ENCODE results near the gene ATP5MC2.
"Not testable (repeated sequence)": the region's sequence is repeated elsewhere in the genome, so short reads cannot be mapped to it uniquely, and the experiment has no call there.

The ATP5MC2 gene

DNA sequence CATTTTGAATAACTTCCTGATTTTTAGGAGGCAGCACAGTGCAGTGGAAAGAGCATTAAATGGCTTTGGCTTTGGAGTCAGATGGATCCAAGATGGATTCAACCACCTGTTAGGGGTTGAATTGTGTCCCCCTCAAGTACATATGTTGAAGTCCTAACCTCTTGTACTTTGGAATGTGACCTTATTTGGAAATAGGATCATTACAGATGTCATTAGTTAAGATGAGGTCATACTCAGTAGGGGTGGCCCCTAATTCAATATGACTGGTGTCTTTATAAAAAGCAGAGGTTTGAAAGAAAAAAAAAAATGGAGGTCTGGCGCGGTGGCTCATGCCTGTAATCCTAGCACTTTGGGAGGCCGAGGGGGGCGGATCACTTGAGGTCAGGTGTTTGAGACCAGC lies 18.8 kb downstream of the ATP5MC2 start:
- H3K9me3 ChIP-seq (ENCODE audit: severe bottlenecking), result no peaks in the 10 kb centered on the region

GRCh38 chr12:53653595-53653994 lies 22.3 kb downstream of the ATP5MC2 start:
- no peak overlapping the region for H3K27ac ChIP-seq
- TF ChIP-seq, protein P1, sequence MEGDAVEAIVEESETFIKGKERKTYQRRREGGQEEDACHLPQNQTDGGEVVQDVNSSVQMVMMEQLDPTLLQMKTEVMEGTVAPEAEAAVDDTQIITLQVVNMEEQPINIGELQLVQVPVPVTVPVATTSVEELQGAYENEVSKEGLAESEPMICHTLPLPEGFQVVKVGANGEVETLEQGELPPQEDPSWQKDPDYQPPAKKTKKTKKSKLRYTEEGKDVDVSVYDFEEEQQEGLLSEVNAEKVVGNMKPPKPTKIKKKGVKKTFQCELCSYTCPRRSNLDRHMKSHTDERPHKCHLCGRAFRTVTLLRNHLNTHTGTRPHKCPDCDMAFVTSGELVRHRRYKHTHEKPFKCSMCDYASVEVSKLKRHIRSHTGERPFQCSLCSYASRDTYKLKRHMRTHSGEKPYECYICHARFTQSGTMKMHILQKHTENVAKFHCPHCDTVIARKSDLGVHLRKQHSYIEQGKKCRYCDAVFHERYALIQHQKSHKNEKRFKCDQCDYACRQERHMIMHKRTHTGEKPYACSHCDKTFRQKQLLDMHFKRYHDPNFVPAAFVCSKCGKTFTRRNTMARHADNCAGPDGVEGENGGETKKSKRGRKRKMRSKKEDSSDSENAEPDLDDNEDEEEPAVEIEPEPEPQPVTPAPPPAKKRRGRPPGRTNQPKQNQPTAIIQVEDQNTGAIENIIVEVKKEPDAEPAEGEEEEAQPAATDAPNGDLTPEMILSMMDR (IDR thresholded peaks at IDR 0.05; ENCODE audit: low read depth, low read length), result no peak
- H3K36me3 ChIP-seq, result no peaks in the 10 kb centered on the region; the same call in 1 of the 2 replicates
- no peaks in the 10 kb centered on the region for H3K9me3 ChIP-seq (ENCODE audit: severe bottlenecking)
- H3K4me3 ChIP-seq (ENCODE audit: low read depth, low read length), result no peak overlapping the region
- H3K27me3 ChIP-seq (ENCODE audit: insufficient read depth, low read depth, severe bottlenecking), result no peaks in the 10 kb centered on the region
- no peak for DNase-seq

More for the DNA sequence above, 18.8 kb downstream of the ATP5MC2 start:
- TF ChIP-seq, protein P1 (IDR thresholded peaks at IDR 0.05; ENCODE audit: low read depth, low read length), result no peak
- no peak overlapping the region for H3K27ac ChIP-seq
- H3K36me3 ChIP-seq, result peaks cover 1% of the 10 kb centered on the region; the same call in 1 of the 2 replicates
- H3K4me3 ChIP-seq (ENCODE audit: low read depth, low read length), result no peak overlapping the region
- H3K27me3 ChIP-seq (ENCODE audit: insufficient read depth, low read depth, severe bottlenecking), result no peaks in the 10 kb centered on the region
- DNase-seq, result no peak

DNA sequence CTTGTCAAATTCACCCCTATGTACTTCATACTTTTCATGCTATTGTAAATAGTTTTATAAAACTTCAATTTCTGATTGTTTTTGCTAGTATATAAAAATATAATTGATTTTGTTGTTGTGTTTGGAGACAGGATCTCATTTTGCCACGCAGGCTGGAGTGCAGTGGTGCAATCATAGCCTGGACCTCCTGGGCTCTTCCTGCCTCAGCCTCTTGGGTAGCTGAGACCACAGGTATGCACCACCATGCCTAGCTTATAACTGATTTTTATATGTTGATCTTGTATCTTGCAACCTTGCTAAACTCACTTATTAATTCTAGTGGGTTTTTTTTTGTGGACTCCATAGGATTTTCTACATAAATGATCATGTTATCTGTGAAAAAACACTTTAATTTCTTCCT lies 23.5 kb downstream of the ATP5MC2 start:
- no peak for DNase-seq
- H3K27ac ChIP-seq, result no peak overlapping the region
- no peaks in the 10 kb centered on the region for H3K36me3 ChIP-seq
- TF ChIP-seq, protein P1 (IDR thresholded peaks at IDR 0.05; ENCODE audit: low read depth, low read length), result no peak
- H3K4me3 ChIP-seq (ENCODE audit: low read depth, low read length), result no peak overlapping the region
- H3K9me3 ChIP-seq (ENCODE audit: severe bottlenecking), result no peaks in the 10 kb centered on the region
- no peaks in the 10 kb centered on the region for H3K27me3 ChIP-seq (ENCODE audit: insufficient read depth, low read depth, severe bottlenecking)

DNA sequence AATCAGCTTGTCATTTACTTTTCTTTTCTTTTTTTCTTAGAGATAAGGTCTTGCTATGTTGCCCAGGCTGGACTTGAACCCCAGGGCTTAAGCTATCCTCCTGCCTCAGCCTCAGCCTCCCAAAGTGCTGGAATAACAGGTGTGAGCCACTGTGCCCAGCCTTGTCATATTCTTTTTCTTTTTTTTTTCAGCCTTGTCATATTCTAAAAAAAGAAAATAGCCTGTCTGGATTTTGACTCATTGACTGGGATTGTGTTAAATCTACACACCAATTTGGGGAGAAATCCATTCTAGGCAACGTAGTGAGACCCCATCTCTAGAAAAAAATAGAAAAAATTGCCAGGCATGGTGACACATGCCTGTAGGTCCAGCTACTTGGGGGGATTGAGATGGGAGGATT lies 24.1 kb downstream of the ATP5MC2 start:
- Histone ChIP-seq H3K36me3 (no peaks in the 10 kb centered on the region), H3K4me3 (ENCODE audit: low read depth, low read length) (no peak overlapping the region), H3K27ac (no peak overlapping the region), H3K9me3 (ENCODE audit: severe bottlenecking) (no peaks in the 10 kb centered on the region), H3K27me3 (ENCODE audit: insufficient read depth, low read depth, severe bottlenecking) (no peaks in the 10 kb centered on the region)
- TF ChIP-seq, protein P1 (IDR thresholded peaks at IDR 0.05; ENCODE audit: low read depth, low read length), result no peak
- DNase-seq, result no peak

GRCh38 chr12:53646300-53646699 lies 29.6 kb downstream of the ATP5MC2 start:
- not testable (repeated sequence) for H3K27me3 ChIP-seq (ENCODE audit: insufficient read depth, low read depth, severe bottlenecking); H3K4me3 ChIP-seq (ENCODE audit: low read depth, low read length); H3K27ac ChIP-seq; H3K9me3 ChIP-seq (ENCODE audit: severe bottlenecking); DNase-seq; H3K36me3 ChIP-seq

- H3K27ac ChIP-seq, result no peak overlapping the region
- H3K27me3 ChIP-seq (ENCODE audit: insufficient read depth, low read depth, severe bottlenecking), result no peaks in the 10 kb centered on the region
- H3K4me3 ChIP-seq (ENCODE audit: low read depth, low read length), result no peak overlapping the region
- TF ChIP-seq, protein P1 (IDR thresholded peaks at IDR 0.05; ENCODE audit: low read depth, low read length), result no peak
- H3K9me3 ChIP-seq (ENCODE audit: severe bottlenecking), result peaks cover 3% of the 10 kb centered on the region
- no peak for DNase-seq
- H3K36me3 ChIP-seq, result no peaks in the 10 kb centered on the region
Observed at GRCh38 chr12:53645165-53645564, 30.7 kb downstream of the ATP5MC2 start.

All from WERI-Rb-1 (cell line).